ENCODE measurements around the gene DICER1. TPM values are rescaled to one million over a fixed set of nuclear protein-coding genes. Genes with fewer than 3 reads are reported as not detected.

DICER1 gene
- total RNA-seq, 2 donors from 2014 or later = 47.7 to 85.0 TPM

DNA sequence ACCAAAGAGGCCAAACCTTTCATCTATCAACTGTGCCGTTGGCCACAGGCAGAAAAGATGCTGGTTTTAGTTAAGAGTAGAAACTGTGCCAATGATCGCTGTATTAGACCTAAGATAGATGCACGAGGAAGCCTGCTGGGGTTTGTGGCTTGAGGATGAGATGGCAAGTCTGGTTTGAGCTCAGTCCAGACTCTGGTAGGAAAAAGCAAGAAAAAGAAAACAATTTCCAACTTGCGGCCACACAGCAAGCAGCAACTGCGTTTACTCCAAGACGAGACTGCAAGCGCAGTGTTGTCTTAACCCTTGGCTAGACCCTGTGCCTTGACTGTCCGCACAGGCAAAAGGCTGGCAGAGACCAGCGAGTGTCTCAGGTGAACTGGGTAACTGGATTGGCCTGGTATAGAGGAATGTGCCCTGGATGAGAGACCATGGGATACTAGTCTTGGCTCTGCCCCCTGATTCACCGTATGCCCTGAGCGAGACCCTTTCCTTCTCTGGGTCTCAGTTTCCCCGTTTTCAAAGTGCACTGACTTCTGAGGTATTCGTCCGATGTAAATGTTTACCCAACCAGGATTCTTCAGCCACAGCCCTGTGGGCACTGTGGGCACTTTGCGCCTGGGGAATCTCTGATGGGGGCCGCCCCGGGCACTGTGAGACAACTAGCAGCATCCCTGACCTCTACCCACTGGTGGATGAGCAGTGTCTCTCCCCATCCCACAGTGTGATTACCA, 113.4 kb downstream of the DICER1 start:
- H3K36me3 ChIP-seq (replicated peaks in 1 of 2; ENCODE audit: insufficient read depth in 1 of 2, low read depth in 2 of 2) = no peaks in the 10 kb centered on the region
- ATAC-seq = no peak
- no peak overlapping the region for H3K27ac ChIP-seq
- no peaks in the 10 kb centered on the region for H3K4me1 ChIP-seq
- no peak overlapping the region for H3K4me3 ChIP-seq
- no peak for DNase-seq
- TF ChIP-seq, protein P1, sequence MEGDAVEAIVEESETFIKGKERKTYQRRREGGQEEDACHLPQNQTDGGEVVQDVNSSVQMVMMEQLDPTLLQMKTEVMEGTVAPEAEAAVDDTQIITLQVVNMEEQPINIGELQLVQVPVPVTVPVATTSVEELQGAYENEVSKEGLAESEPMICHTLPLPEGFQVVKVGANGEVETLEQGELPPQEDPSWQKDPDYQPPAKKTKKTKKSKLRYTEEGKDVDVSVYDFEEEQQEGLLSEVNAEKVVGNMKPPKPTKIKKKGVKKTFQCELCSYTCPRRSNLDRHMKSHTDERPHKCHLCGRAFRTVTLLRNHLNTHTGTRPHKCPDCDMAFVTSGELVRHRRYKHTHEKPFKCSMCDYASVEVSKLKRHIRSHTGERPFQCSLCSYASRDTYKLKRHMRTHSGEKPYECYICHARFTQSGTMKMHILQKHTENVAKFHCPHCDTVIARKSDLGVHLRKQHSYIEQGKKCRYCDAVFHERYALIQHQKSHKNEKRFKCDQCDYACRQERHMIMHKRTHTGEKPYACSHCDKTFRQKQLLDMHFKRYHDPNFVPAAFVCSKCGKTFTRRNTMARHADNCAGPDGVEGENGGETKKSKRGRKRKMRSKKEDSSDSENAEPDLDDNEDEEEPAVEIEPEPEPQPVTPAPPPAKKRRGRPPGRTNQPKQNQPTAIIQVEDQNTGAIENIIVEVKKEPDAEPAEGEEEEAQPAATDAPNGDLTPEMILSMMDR (IDR thresholded peaks at IDR 0.05) = no peak
- no peak for TF ChIP-seq POLR2A (IDR thresholded peaks at IDR 0.05)
- WGBS, 2 donors = 77 to 78% methylated on average over 17 of the region's 17 CpGs
- no peaks in the 10 kb centered on the region for H3K27me3 ChIP-seq
- no peaks in the 10 kb centered on the region for H3K9me3 ChIP-seq
- intact Hi-C loops (cut with DNase I) = no loop called here

DNA sequence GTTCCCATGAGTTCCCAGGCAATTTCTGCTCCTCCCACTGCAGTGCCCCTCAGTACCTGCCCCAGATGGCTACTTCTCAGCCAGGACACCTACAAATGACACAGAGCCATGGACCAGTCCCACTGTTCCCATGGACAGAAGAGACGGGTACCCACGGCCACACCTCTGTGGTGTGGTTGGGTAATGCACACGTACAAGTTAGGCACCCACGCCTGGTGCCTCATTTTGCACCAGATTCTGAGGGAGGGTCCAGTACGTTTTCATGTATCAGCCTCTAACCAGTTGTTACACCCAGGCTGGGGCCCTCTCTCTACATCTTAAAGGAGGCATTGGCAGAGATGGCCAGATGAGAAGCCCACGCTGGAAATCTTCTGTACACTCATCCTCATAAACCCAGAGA, 114.0 kb downstream of the DICER1 start:
- H3K4me1 ChIP-seq = no peaks in the 10 kb centered on the region
- DNase-seq (no peak), ATAC-seq (no peak)
- H3K36me3 ChIP-seq (replicated peaks in 1 of 2; ENCODE audit: insufficient read depth in 1 of 2, low read depth in 2 of 2) = no peaks in the 10 kb centered on the region
- TF ChIP-seq, protein P1 (IDR thresholded peaks at IDR 0.05) = no peak
- TF ChIP-seq POLR2A (IDR thresholded peaks at IDR 0.05) = no peak
- H3K27ac ChIP-seq = no peak overlapping the region
- no peaks in the 10 kb centered on the region for H3K9me3 ChIP-seq
- no peak overlapping the region for H3K4me3 ChIP-seq
- H3K27me3 ChIP-seq = no peaks in the 10 kb centered on the region
- 80 to 88% methylated on average over 3 to 6 of the region's 6 CpGs for WGBS, 2 donors
- intact Hi-C loops (cut with DNase I) = no loop called here

DNA sequence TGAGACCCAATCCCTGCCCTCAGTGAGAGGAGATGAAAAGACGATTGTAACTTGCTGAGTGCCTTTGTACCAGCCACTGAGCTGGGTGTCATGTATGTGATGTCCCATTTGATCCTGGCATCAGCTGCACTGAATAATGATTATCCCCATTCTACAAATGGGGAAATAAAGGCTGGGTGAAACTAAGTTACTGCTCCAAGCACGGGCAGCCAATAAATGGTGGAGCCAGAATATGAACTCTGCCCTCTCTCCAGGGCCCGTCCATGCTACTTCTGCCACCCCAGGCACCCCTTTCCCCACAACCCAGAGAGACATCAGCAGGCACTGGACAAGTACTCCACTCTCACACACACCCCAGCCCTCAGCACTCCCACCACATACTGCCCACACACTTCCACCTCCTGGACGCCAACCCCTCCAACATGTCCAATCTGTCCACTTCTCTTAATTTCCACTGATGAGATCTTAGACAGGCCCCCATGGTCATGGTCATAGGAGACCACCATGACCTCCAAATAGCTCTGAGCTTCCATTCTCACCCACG, 115.8 kb downstream of the DICER1 start:
- no peaks in the 10 kb centered on the region for H3K9me3 ChIP-seq
- no peaks in the 10 kb centered on the region for H3K36me3 ChIP-seq (replicated peaks in 1 of 2; ENCODE audit: insufficient read depth in 1 of 2, low read depth in 2 of 2)
- no peak for ATAC-seq
- H3K4me1 ChIP-seq = no peaks in the 10 kb centered on the region
- DNase-seq = no peak
- intact Hi-C loops (cut with DNase I) = no loop called here
- no peak overlapping the region for H3K4me3 ChIP-seq
- no peaks in the 10 kb centered on the region for H3K27me3 ChIP-seq
- TF ChIP-seq POLR2A (IDR thresholded peaks at IDR 0.05) = no peak
- TF ChIP-seq, protein P1 (IDR thresholded peaks at IDR 0.05) = no peak
- H3K27ac ChIP-seq = no peak overlapping the region
- 72 to 73% methylated on average over 5 of the region's 5 CpGs for WGBS, 2 donors

DNA sequence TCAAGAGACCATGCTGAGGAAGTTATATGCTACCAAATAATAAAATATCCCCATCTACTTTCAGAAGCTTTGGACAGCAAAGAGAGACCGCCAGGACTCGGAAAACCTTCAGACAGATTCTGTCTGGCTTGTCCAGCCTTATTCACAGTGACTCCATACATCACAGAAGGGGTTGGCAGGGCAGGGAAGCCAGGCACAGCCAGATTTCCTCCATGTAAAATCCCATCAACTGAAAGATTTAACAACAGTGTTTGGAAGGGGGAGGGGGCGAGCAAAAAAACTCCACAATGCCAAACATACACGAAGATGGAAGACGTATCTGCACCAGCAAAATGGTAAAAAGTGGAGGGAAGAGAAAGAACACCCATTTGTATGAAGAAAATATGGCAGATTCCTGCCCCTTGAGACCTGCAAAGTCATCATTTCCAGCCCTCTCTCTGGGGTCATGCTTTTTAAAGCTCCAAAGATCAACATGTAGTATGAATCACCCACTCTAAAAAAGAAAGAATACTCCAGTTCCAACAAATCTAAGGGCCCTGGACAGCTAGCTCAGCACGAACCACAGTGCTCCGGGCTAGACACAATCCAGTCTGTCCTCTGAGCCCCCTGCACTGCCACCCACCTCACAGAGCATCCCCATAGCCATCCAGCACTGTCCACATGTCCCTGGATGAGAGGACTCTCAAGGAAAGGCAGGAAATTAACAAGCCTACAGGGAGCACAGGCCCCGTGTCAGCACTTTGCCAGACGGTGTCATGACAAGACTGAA, 116.4 kb downstream of the DICER1 start:
- DNase-seq (no peak), ATAC-seq (no peak)
- 56 to 69% methylated on average over 8 to 9 of the region's 9 CpGs for WGBS, 2 donors
- Histone ChIP-seq H3K36me3 (replicated peaks in 1 of 2; ENCODE audit: insufficient read depth in 1 of 2, low read depth in 2 of 2) (no peaks in the 10 kb centered on the region), H3K27me3 (no peaks in the 10 kb centered on the region), H3K27ac (no peak overlapping the region), H3K4me1 (no peaks in the 10 kb centered on the region), H3K9me3 (no peaks in the 10 kb centered on the region), H3K4me3 (no peak overlapping the region)
- intact Hi-C loops (cut with DNase I) = no loop called here
- TF ChIP-seq POLR2A (IDR thresholded peaks at IDR 0.05) = no peak
- TF ChIP-seq, protein P1 (IDR thresholded peaks at IDR 0.05) = no peak
